Colonic mucosa (tissue), 4 donors: Measurements from ENCODE around the gene CD164L2. TPM values are rescaled to one million over a fixed set of nuclear protein-coding genes. Genes with fewer than 3 reads are reported as not detected.
A peak's percentile ranks its signal among the peaks of the same experiment; 100 is the strongest.
"Not testable (repeated sequence)": the region's sequence is repeated elsewhere in the genome, so short reads cannot be mapped to it uniquely, and the experiment has no call there.

Experiments
- DNase-seq: peaks from one replicate; pipeline ENCODE4 v3.0.0-alpha.2; 2020
- H3K27ac ChIP-seq: fragments of 200-600 bp; one replicate; pipeline ENCODE4 v1.8.0; 2021
- H3K27me3 ChIP-seq: fragments of 200-600 bp; one replicate; pipeline ENCODE4 v1.8.0; 2021
- H3K36me3 ChIP-seq: fragments of 200-600 bp; one replicate; pipeline ENCODE4 v1.8.0; 2021
- H3K4me1 ChIP-seq: fragments of 200-600 bp; one replicate; pipeline ENCODE4 v1.8.0; 2021; ENCODE audit warnings: mild to moderate bottlenecking
- H3K4me3 ChIP-seq: fragments of 200-600 bp; one replicate; pipeline ENCODE4 v1.8.0; 2021
- H3K9ac ChIP-seq, 2 donors: one replicate each; pipeline ENCODE4 v1.7.0; 2013; ENCODE audit warnings: control low read depth in 2 of 2, low read depth in 2 of 2, low read length in 2 of 2
- H3K9me3 ChIP-seq: fragments of 200-600 bp; one replicate; pipeline ENCODE4 v1.8.0; 2021
- CTCF ChIP-seq: fragments of 200-600 bp; IDR thresholded peaks from one replicate; pipeline ENCODE4 v1.8.0; 2022; ENCODE audit warnings: antibody characterized with exemption, mild to moderate bottlenecking
- intact Hi-C: fragments of 100-400 bp; cut with DNase I; formaldehyde crosslinking; loops from one replicate; pipeline ENCODE4 v1.14.1; 2022
- total RNA-seq, 2 donors: library from RNA; stranded (reverse); fragmentation: NEBNext Ultra II Directional in 1 of 2; extraction: Animal tissue kit (Norgen Biotek cat#: 25700) in 1 of 2; gene quantifications; one replicate each; pipeline ENCODE4 v1.2.1, GENCODE V29; 2021
- donor health status: healthy.
- donor health status: DM: no; HTN: no; CAD: no.
- donor health status: DM: no; HTN: no; CAD: no.

CD164L2 gene
- 1 to 10 TPM in 1 of 2 donors, under 1 TPM in 1; 0.69 to 1.7 TPM for total RNA-seq

DNA sequence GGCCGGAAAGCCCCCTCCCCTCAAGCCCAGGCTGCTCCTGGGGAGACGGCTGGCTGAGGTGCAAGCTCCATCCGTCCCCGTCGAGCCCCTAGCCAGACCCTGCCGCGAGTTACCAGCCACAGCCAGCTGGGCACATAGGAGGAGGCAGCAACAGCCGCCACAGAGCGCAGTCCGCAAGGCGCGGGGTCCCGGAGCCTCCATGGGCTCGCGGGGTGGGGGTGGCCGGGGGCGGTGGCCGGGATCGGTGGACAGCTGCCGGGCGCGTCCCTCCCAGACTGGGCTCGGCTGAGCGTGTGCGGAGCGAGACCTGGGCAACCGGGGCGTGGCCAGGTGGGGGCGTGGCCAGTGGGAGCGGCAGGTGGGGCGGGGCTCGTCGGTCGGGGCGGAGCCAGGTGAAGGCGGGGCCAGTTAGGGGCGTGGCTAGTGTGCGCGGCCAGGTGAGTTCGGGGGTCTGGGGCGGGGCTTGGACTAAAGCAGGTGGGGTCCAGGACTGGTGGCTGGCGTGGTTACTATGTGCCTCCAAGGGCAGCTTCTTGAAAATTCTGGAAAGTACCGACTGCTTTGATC, at the start of gene CD164L2:
Gene CD164L2, minus strand, starts transcription at position 295 of the 567 bp plus-strand sequence. Its CDS starts 94 bp downstream, at position 201.
- no peak for TF ChIP-seq CTCF

GRCh38 chr1:27432725-27433124, 49.6 kb upstream of the CD164L2 start:
- intact Hi-C loops, H3K4me3 ChIP-seq, H3K36me3 ChIP-seq, H3K27ac ChIP-seq, DNase-seq, H3K27me3 ChIP-seq, H3K9ac ChIP-seq, H3K9me3 ChIP-seq: not testable (repeated sequence)
- peaks cover 24% of the 10 kb centered on the region for H3K4me1 ChIP-seq

More for the DNA sequence above, at the start of gene CD164L2:
- no peaks in the 10 kb centered on the region for H3K27me3 ChIP-seq
- H3K4me3 ChIP-seq, result peak within 1 kb of the TSS; percentile 23
- DNase-seq, result peak; percentile 88
- no peaks in the 10 kb centered on the region for H3K4me1 ChIP-seq
- intact Hi-C loops, result no loop called here
- no peak within 1 kb of the TSS for H3K9ac ChIP-seq
- H3K36me3 ChIP-seq, result no peaks in the 10 kb centered on the region
- no peak within 1 kb of the TSS for H3K27ac ChIP-seq
- no peaks in the 10 kb centered on the region for H3K9me3 ChIP-seq

DNA sequence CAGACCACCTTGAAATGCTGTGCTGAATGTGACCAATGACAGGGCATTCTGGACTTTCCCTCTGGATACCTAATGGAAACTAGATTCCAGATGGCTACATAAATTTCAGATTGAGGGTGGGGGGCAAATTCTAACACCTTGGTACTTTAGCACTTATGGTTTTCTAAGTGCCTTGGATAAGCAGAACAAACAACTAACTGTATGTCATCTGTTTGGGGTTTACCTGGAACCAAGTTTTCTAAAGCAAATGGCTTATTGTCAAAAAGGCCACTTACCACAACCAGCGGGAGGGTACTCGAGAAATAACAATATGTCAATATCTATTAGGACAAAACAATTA, 48.4 kb upstream of the CD164L2 start:
- H3K9me3 ChIP-seq, result no peaks in the 10 kb centered on the region
- intact Hi-C loops, result no loop called here
- peaks cover 15% of the 10 kb centered on the region for H3K4me1 ChIP-seq
- H3K4me3 ChIP-seq, result no peak overlapping the region
- DNase-seq, result no peak
- no peaks in the 10 kb centered on the region for H3K36me3 ChIP-seq
- H3K27me3 ChIP-seq, result no peaks in the 10 kb centered on the region
- no peak for TF ChIP-seq CTCF
- peak overlapping the region in 1 of 2 donors; percentile 28 for H3K9ac ChIP-seq
- peak overlapping the region; percentile 39 for H3K27ac ChIP-seq

DNA sequence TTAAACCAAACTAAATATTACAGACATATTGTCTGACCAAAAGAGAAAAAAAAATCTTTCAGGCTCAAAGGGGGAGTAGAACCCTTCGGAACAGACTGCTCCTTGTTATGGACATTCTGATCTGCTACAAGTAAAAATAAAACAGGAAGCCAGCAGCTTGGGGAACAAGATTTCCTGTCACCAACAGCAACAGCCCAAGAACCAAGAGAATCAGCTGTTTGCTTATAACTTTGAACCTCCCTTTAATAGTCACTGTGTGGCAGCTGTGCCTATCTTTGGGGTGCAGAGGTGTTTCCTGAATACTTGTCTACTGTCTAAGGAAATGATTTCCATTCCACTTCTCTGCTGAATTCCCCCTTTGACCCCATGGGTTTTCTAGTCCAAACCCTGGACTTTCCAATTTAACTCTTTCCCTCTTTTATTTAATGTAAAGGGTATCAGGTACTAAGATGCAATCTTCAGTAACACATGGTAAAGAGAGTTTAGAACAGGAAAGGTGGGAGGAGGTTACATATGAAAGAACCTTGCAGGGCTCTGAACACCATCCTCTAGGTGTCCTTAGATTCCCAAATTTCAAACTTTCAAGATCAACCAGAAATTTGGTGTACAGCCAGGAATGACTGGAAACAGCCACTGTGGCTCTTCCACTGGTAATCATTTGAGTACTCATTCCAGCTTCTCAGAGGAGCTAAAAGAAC, 47.9 kb upstream of the CD164L2 start:
- TF ChIP-seq CTCF, result no peak
- intact Hi-C loops, result no loop called here
- no peak for DNase-seq
- no peaks in the 10 kb centered on the region for H3K36me3 ChIP-seq
- peaks cover 10% of the 10 kb centered on the region for H3K4me1 ChIP-seq
- H3K4me3 ChIP-seq, result no peak overlapping the region
- H3K9ac ChIP-seq, result peak overlapping the region in 1 of 2 donors; percentile 28
- H3K9me3 ChIP-seq, result no peaks in the 10 kb centered on the region
- H3K27ac ChIP-seq, result peak overlapping the region; percentile 39
- no peaks in the 10 kb centered on the region for H3K27me3 ChIP-seq

DNA sequence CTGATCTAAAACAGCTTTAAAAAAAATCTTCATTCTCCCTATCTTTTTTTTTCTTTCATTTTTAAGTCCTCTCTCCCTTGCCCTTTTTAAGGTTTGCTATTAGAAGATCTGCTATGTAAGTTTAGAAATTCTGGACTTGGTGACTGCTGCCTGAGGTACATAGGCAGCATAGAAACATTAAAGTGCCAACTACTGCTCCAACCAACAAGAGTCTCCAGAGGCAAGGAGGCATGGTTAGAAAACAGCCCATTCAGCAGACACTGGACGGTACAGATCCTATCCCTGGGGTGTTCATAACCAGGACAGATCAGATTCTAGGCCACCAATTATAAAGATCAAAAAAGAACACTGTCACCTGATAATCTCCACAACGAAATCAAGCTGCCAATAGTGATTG, 45.9 kb upstream of the CD164L2 start:
- no peak overlapping the region for H3K9ac ChIP-seq
- intact Hi-C loops, result no loop called here
- no peaks in the 10 kb centered on the region for H3K36me3 ChIP-seq
- H3K9me3 ChIP-seq, result no peaks in the 10 kb centered on the region
- no peak for DNase-seq
- H3K27me3 ChIP-seq, result no peaks in the 10 kb centered on the region
- peak overlapping the region; percentile 16 for H3K27ac ChIP-seq
- TF ChIP-seq CTCF, result no peak
- no peaks in the 10 kb centered on the region for H3K4me1 ChIP-seq
- H3K4me3 ChIP-seq, result no peak overlapping the region
